HepG2 (cell line): ENCODE measurements around the gene CAMKV. TPM values are rescaled to one million over a fixed set of nuclear protein-coding genes. Genes with fewer than 3 reads are reported as not detected.

ENCODE experiments used
- CTCF ChIP-seq: sonication (generic); formaldehyde crosslinking; IDR thresholded peaks from 2 replicates; pipeline ENCODE4 v1.5.0; 2020; ENCODE audit warnings: mild to moderate bottlenecking, missing genetic modification reagents, moderate library complexity
- DRAP1 ChIP-seq: IDR thresholded peaks from 2 replicates; pipeline ENCODE4 v1.6.1; 2016; ENCODE audit warnings: missing genetic modification reagents, missing compliant biosample characterization
- GPBP1L1 ChIP-seq: sonication (generic); formaldehyde crosslinking; IDR thresholded peaks from 2 replicates; pipeline ENCODE4 v1.5.0; 2020; ENCODE audit warnings: mild to moderate bottlenecking, missing genetic modification reagents
- HDAC6 ChIP-seq: fragments of 200-600 bp; sonication (generic); IDR thresholded peaks from 2 replicates; pipeline ENCODE4 v1.7.0; 2017; ENCODE audit warnings: mild to moderate bottlenecking, antibody characterized with exemption, low read length, low read depth
- HINFP ChIP-seq: sonication (generic); formaldehyde crosslinking; IDR thresholded peaks from 2 replicates; pipeline ENCODE4 v1.4.0; 2020; ENCODE audit warnings: low read depth, mild to moderate bottlenecking, missing genetic modification reagents
- HNRNPK ChIP-seq: fragments of 200-400 bp; formaldehyde crosslinking; IDR thresholded peaks from 2 replicates; pipeline ENCODE4 v1.6.1; 2018; ENCODE audit warnings: low read length, low read depth, moderate library complexity, mild to moderate bottlenecking; ENCODE audit not compliant: poor library complexity, severe bottlenecking
- IRF1 ChIP-seq: sonication (generic); formaldehyde crosslinking; IDR thresholded peaks from 2 replicates; pipeline ENCODE4 v1.4.0; 2020; ENCODE audit warnings: low read depth, mild to moderate bottlenecking, missing genetic modification reagents
- KAT2B ChIP-seq: fragments of 150-350 bp; IDR thresholded peaks from 2 replicates; pipeline ENCODE4 v1.6.1; 2014; ENCODE audit warnings: low read depth, low read length, borderline replicate concordance
- NFIC ChIP-seq: IDR thresholded peaks from 2 replicates; pipeline ENCODE4 v1.6.1; 2012; ENCODE audit warnings: mild to moderate bottlenecking, low read length, inconsistent platforms
- POLR2AphosphoS5 ChIP-seq: IDR thresholded peaks from 2 replicates; pipeline ENCODE4 v1.6.1; 2012; ENCODE audit warnings: low read depth, low read length
- SATB2 ChIP-seq: sonication (generic); formaldehyde crosslinking; IDR thresholded peaks from 2 replicates; pipeline ENCODE4 v1.5.0; 2020; ENCODE audit warnings: missing genetic modification reagents
- SOX5 ChIP-seq: IDR thresholded peaks from 2 replicates; pipeline ENCODE4 v1.6.1; 2016; ENCODE audit warnings: borderline replicate concordance
- SPEN ChIP-seq: sonication (generic); formaldehyde crosslinking; IDR thresholded peaks from 2 replicates; pipeline ENCODE4 v1.5.1; 2020; ENCODE audit warnings: low read depth, mild to moderate bottlenecking, missing genetic modification reagents
- TCF12 ChIP-seq, 2 experiments: fragments of 450-650 bp in 1 of 2; sonication (generic) in 1 of 2; formaldehyde crosslinking in 1 of 2; IDR thresholded peaks; 2 replicates each; pipeline versions ENCODE4 v1.6.1 to v1.8.0; 2017 to 2022; ENCODE audit warnings: antibody characterized with exemption in 1 of 2, mild to moderate bottlenecking in 1 of 2, missing genetic modification reagents in 1 of 2, moderate library complexity in 1 of 2
- ZBTB10 ChIP-seq: sonication (generic); formaldehyde crosslinking; IDR thresholded peaks from 2 replicates; pipeline ENCODE4 v1.4.0; 2020; ENCODE audit warnings: missing genetic modification reagents, borderline replicate concordance
- ZFP36L1 ChIP-seq: sonication (generic); formaldehyde crosslinking; IDR thresholded peaks from 2 replicates; pipeline ENCODE4 v1.8.0; 2022; ENCODE audit warnings: mild to moderate bottlenecking, missing genetic modification reagents, moderate library complexity
- ZFP90 ChIP-seq: sonication (generic); formaldehyde crosslinking; IDR thresholded peaks from 2 replicates; pipeline ENCODE4 v1.8.0; 2022; ENCODE audit warnings: missing genetic modification reagents, mild to moderate bottlenecking, inconsistent platforms, borderline replicate concordance
- ZNF546 ChIP-seq: sonication (generic); formaldehyde crosslinking; conservative IDR thresholded peaks from 2 replicates; pipeline ENCODE4 v1.8.1; 2023; ENCODE audit warnings: mild to moderate bottlenecking, missing genetic modification reagents
- ZNF75D ChIP-seq: sonication (generic); formaldehyde crosslinking; IDR thresholded peaks from 2 replicates; pipeline ENCODE4 v1.8.1; 2023; ENCODE audit warnings: missing genetic modification reagents, mild to moderate bottlenecking, borderline replicate concordance
- polyA plus RNA-seq, 8 experiments: library from polyadenylated mRNA; depleted of rRNA in 3 of 8; stranded (reverse) in 7 of 8; unstranded in 1 of 8; fragments of >200 nt; fragmentation: Illumina TruSeq in 4 of 8; extraction: Trizol in 4 of 8; gene quantifications; 2 replicates each; pipeline versions ENCODE4 v1.2.1 to v1.2.3, GENCODE V29; 2011 to 2016; ENCODE audit warnings: low read depth in 4 of 8, missing spikeins in 1 of 8, mixed read lengths in 1 of 8; ENCODE audit not compliant: insufficient read depth in 1 of 8
- total RNA-seq, 5 experiments: library from RNA; depleted of rRNA; stranded (reverse); fragments of >200 nt; fragmentation: Illumina TruSeq; extraction: Trizol; gene quantifications; 2 replicates each; pipeline ENCODE4 v1.2.3, GENCODE V29; 2016; ENCODE audit warnings: low read depth in 1 of 5

CAMKV gene
- total and polyA plus RNA-seq, 2 of the 13 experiments (the other 11 are each of a cell fraction or from before 2014, with no cell fraction given): 0.13 to 0.15 TPM

- TF ChIP-seq HINFP (CRISPR knock-in tag) (0 out of 2 replicates have a peak, but pooled peaks have one; percentile 42), IRF1 (peak; percentile 96), ZBTB10 (CRISPR knock-in tag) (no peak), ZNF546 (CRISPR knock-in tag) (no peak), NFIC (no peak), POLR2AphosphoS5 (peak; percentile 16; the same call in 1 of the 2 replicates), SATB2 (CRISPR knock-in tag) (no peak), CTCF (CRISPR knock-in tag) (0 out of 2 replicates have a peak, but pooled peaks have one; percentile 9), GPBP1L1 (no peak), KAT2B (no peak), SOX5 (no peak), ZFP36L1 (CRISPR knock-in tag) (no peak), ZNF75D (CRISPR knock-in tag) (no peak), SPEN (CRISPR knock-in tag) (no peak), ZFP90 (CRISPR knock-in tag) (no peak), HDAC6 (no peak), TCF12 (IDR thresholded peaks at IDR 0.05) (no peak), TCF12 (CRISPR knock-in tag; IDR thresholded peaks at IDR 0.05) (no peak), DRAP1 (0 out of 2 replicates have a peak, but pooled peaks have one; percentile 22), HNRNPK (no peak)
These were observed 56.1 kb downstream of the CAMKV start, which contains the start of gene UBA7 (continued) for GRCh38 chr3:49813497-49814174.
